PC-9 (cell line): ENCODE data around the gene XCR1. TPM values are rescaled to one million over a fixed set of nuclear protein-coding genes. Genes with fewer than 3 reads are reported as not detected.

Source experiments
- BruUV-seq: library from RNA; stranded (reverse); fragments of 400-500 nt; replicated peaks from 2 replicates; lab custom pipeline; 2021; lab: Mats Ljungman, UMichigan
- CTCF ChIA-PET: fragments of 300-600 bp; sonication (Branson Sonifier 250); formaldehyde crosslinking; loops from one replicate; lab custom pipeline; 2022; ENCODE audit warnings: antibody characterized with exemption; lab: Charles Lee
- POLR2A ChIA-PET: fragments of 300-600 bp; sonication (Branson Sonifier 250); formaldehyde crosslinking; loops from one replicate; lab custom pipeline; 2022; ENCODE audit warnings: antibody characterized with exemption; ENCODE audit not compliant: unreplicated experiment; lab: Charles Lee
- DNase-seq, 2 experiments: peaks; one replicate each; pipeline versions ENCODE4 v3.0.0 to v3.0.0-alpha.2; 2015 to 2022; ENCODE audit warnings: mixed read lengths in 1 of 2
- H2AFZ ChIP-seq: fragments of 200-600 bp; sonication (generic); 2 replicates; pipeline ENCODE4 v1.8.1; 2017; ENCODE audit warnings: antibody characterized with exemption
- H3F3A ChIP-seq: fragments of 200-600 bp; sonication (generic); 2 replicates; pipeline ENCODE4 v1.8.1; 2017; ENCODE audit warnings: antibody characterized with exemption, mild to moderate bottlenecking, low read depth; ENCODE audit not compliant: insufficient read depth
- H3K27ac ChIP-seq: fragments of 200-600 bp; sonication (generic); 2 replicates; pipeline ENCODE4 v1.6.1; 2016; ENCODE audit warnings: mixed run types
- H3K27me3 ChIP-seq: fragments of 200-600 bp; sonication (generic); 2 replicates; pipeline ENCODE4 v1.6.1; 2016; ENCODE audit warnings: low read depth, mixed run types; ENCODE audit not compliant: insufficient read depth
- H3K36me3 ChIP-seq: fragments of 200-600 bp; sonication (generic); 2 replicates; pipeline ENCODE4 v1.6.1; 2016; ENCODE audit warnings: low read depth, mixed run types
- H3K4me1 ChIP-seq: fragments of 200-600 bp; sonication (generic); replicated peaks from 2 replicates; pipeline ENCODE4 v1.6.1; 2016; ENCODE audit warnings: mixed run types; ENCODE audit not compliant: insufficient read depth
- H3K4me2 ChIP-seq: fragments of 200-600 bp; sonication (generic); 2 replicates; pipeline ENCODE4 v1.6.1; 2017; ENCODE audit warnings: mixed run types
- H3K4me3 ChIP-seq: fragments of 200-600 bp; sonication (generic); 2 replicates; pipeline ENCODE4 v1.6.1; 2016; ENCODE audit warnings: mixed run types
- H3K79me2 ChIP-seq: fragments of 200-600 bp; sonication (generic); 2 replicates; pipeline ENCODE4 v1.6.1; 2017; ENCODE audit warnings: low read depth, mixed run types
- H3K9me2 ChIP-seq: fragments of 200-600 bp; sonication (generic); 2 replicates; pipeline ENCODE4 v1.8.1; 2017; ENCODE audit warnings: mild to moderate bottlenecking; ENCODE audit not compliant: insufficient read depth
- H3K9me3 ChIP-seq: fragments of 200-600 bp; sonication (generic); 2 replicates; pipeline ENCODE4 v1.8.1; 2016; ENCODE audit warnings: low read depth; ENCODE audit not compliant: insufficient read depth
- H4K20me1 ChIP-seq: fragments of 200-600 bp; sonication (generic); 2 replicates; pipeline ENCODE4 v1.8.1; 2017; ENCODE audit not compliant: insufficient read depth
- EZH2 ChIP-seq: fragments of 200-600 bp; sonication (generic); IDR thresholded peaks from 2 replicates; pipeline ENCODE4 v1.8.0; 2017; ENCODE audit warnings: antibody characterized with exemption, low read depth
- intact Hi-C: fragments of 100-400 bp; cut with micrococcal nuclease; formaldehyde crosslinking; loops from one replicate; pipeline ENCODE4 v1.10.0; 2022; ENCODE audit not compliant: unreplicated experiment
- total RNA-seq: library from RNA; stranded (reverse); gene quantifications from 2 replicates; pipeline ENCODE4 v1.2.3, GENCODE V29; 2021
- TF ChIP-seq, protein P1 (sequence below): fragments of 200-600 bp; sonication (generic); conservative IDR thresholded peaks from 2 replicates; pipeline ENCODE4 v1.6.1; 2017; ENCODE audit warnings: mixed run types, antibody characterized with exemption, mild to moderate bottlenecking, moderate library complexity

XCR1 gene
- total RNA-seq, 1 experiment from 2014 or later, result 0.13 TPM

DNA sequence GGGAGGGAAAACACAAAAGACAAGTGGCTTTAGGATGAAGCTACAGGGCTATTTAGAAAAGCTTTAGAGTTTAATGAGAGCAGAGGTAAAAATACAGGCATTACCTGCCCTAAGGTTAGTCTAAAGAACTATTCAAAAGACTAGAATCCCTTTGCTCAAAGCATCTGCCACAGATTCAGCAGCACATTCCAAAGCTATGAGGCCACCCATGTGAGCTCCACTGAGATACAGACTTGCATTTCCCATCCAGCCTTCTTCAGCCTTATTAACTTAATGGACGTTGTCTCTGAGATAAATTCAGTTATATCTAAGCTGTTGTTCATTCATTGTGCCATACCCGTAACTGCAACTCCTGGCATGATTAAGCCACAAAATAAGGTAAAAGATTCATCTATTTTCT, 58.6 kb downstream of the XCR1 start:
- no peak overlapping the region for H3K4me3 ChIP-seq
- peaks cover 29% of the 10 kb centered on the region for H3K4me1 ChIP-seq
- DNase-seq, result no peak
- ChIA-PET POLR2A (interaction anchor here (0.6 kb wide), 1 partner anchor 20 kb away, joined by 6 read pairs; no protein-coding TSS in a partner anchor), CTCF (no interaction called here)
- H3K27ac ChIP-seq, result no peak overlapping the region
- H3K9me2 ChIP-seq, result no peaks in the 10 kb centered on the region
- H3K27me3 ChIP-seq, result no peaks in the 10 kb centered on the region
- no TSS peak for BruUV-seq
- no peaks in the 10 kb centered on the region for H4K20me1 ChIP-seq
- no peaks in the 10 kb centered on the region for H3K79me2 ChIP-seq
- no peak overlapping the region for H3K4me2 ChIP-seq
- TF ChIP-seq EZH2, result no peak
- TF ChIP-seq, protein P1, sequence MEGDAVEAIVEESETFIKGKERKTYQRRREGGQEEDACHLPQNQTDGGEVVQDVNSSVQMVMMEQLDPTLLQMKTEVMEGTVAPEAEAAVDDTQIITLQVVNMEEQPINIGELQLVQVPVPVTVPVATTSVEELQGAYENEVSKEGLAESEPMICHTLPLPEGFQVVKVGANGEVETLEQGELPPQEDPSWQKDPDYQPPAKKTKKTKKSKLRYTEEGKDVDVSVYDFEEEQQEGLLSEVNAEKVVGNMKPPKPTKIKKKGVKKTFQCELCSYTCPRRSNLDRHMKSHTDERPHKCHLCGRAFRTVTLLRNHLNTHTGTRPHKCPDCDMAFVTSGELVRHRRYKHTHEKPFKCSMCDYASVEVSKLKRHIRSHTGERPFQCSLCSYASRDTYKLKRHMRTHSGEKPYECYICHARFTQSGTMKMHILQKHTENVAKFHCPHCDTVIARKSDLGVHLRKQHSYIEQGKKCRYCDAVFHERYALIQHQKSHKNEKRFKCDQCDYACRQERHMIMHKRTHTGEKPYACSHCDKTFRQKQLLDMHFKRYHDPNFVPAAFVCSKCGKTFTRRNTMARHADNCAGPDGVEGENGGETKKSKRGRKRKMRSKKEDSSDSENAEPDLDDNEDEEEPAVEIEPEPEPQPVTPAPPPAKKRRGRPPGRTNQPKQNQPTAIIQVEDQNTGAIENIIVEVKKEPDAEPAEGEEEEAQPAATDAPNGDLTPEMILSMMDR, result no peak
- intact Hi-C loops, result no loop called here
- peaks cover 10% of the 10 kb centered on the region; the same call in 1 of the 2 replicates for H3K36me3 ChIP-seq
- H3K9me3 ChIP-seq, result no peaks in the 10 kb centered on the region
- peaks cover 12% of the 10 kb centered on the region for H3F3A ChIP-seq
- H2AFZ ChIP-seq, result no peak overlapping the region

DNA sequence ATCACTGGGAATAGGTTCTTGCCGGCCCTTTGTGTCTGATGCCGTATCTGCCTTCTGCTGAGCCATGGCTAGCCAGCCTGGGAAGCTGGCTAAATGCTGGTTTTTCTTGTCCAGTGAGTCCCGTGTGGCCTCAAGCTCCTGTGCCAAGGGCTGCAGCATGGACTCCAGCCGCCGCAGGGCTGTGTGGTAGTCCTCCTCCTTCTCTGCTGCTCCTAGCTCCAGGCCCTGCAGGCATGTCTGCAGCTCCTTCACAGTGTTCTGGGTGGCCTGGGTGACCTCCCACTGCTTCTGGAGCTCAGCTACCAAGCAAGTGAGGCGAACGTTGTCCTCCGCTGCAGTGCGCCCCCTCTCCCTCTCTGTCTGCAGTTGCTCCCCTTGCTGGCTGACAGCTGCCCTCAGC, 59.1 kb downstream of the XCR1 start:
- Histone ChIP-seq H3K4me3 (no peak overlapping the region), H3K9me3 (no peaks in the 10 kb centered on the region), H3K79me2 (no peaks in the 10 kb centered on the region), H2AFZ (no peak overlapping the region), H3K4me1 (peaks cover 24% of the 10 kb centered on the region), H4K20me1 (no peaks in the 10 kb centered on the region), H3K27me3 (no peaks in the 10 kb centered on the region), H3K4me2 (no peak overlapping the region), H3F3A (peaks cover 7% of the 10 kb centered on the region), H3K27ac (no peak overlapping the region), H3K9me2 (no peaks in the 10 kb centered on the region), H3K36me3 (peaks cover 10% of the 10 kb centered on the region; the same call in 1 of the 2 replicates)
- CTCF ChIA-PET, result no interaction called here
- TF ChIP-seq EZH2, result no peak
- TF ChIP-seq, protein P1, result no peak
- BruUV-seq, result TSS peak; percentile 10
- intact Hi-C loops, result no loop called here
- POLR2A ChIA-PET, result no interaction called here
- DNase-seq, result peak in 1 of 2 experiments; percentile 35

DNA sequence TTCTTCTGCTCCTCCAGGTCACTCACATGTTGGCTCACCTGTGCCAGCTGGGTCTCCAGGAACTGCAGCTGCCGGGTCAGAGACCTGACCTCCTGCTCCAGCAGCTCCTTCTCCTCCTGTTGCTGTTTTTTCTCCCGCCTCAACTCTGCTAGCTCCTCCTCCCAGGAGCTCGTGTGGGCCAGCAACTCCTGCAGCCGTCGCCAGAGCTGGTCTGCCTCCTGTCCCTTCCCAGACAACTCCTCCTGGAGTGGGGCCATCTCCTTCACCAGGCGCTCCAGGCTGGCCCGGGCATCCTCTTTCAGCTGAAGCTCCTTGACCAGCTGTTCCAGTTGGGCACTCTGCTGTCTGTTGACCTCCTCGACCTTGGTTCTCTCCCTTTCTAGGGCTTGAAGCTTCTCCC, 59.6 kb downstream of the XCR1 start:
- ChIA-PET POLR2A (no interaction called here), CTCF (no interaction called here)
- H3K27ac ChIP-seq, result no peak overlapping the region
- H3K9me3 ChIP-seq, result no peaks in the 10 kb centered on the region
- H4K20me1 ChIP-seq, result no peaks in the 10 kb centered on the region
- TF ChIP-seq, protein P1, result no peak
- TF ChIP-seq EZH2, result no peak
- H3K36me3 ChIP-seq, result peaks cover 10% of the 10 kb centered on the region; the same call in 1 of the 2 replicates
- intact Hi-C loops, result no loop called here
- H3K4me2 ChIP-seq, result no peak overlapping the region
- no peaks in the 10 kb centered on the region for H3K79me2 ChIP-seq
- DNase-seq, result no peak
- BruUV-seq, result no TSS peak
- H3K27me3 ChIP-seq, result no peaks in the 10 kb centered on the region
- H3K4me3 ChIP-seq, result no peak overlapping the region
- peaks cover 3% of the 10 kb centered on the region; the same call in 1 of the 2 replicates for H3F3A ChIP-seq
- no peaks in the 10 kb centered on the region for H3K9me2 ChIP-seq
- no peak overlapping the region for H2AFZ ChIP-seq
- H3K4me1 ChIP-seq, result peaks cover 20% of the 10 kb centered on the region

Other genes starting within 250 kb of the XCR1 start
- not detected in 2 replicates for gene SLC6A20, start 230.9 kb downstream of the XCR1 start, total RNA-seq
- 21.2 and 39.2 TPM in 2 replicates for gene LZTFL1, start 185.4 kb downstream of the XCR1 start, total RNA-seq
- not detected in 2 replicates for gene CCR9, start 140.9 kb downstream of the XCR1 start, total RNA-seq
- gene CXCR6, start 84.0 kb downstream of the XCR1 start, total RNA-seq, result 0.63 and 0.74 TPM in 2 replicates
- 19.7 and 21.1 TPM in 2 replicates for gene FYCO1, start 31.7 kb downstream of the XCR1 start, total RNA-seq
- gene CCR1, start 180.8 kb upstream of the XCR1 start, total RNA-seq, result 0.28 TPM in 1 of 2 replicates, not detected in the other
- gene CCR3, start 215.0 kb upstream of the XCR1 start, total RNA-seq, result 1.7 and 3.1 TPM in 2 replicates